Ishikawa (cell line): Measurements from ENCODE around the gene SLC12A1.

Source experiments
- CEBPB ChIP-seq: IDR thresholded peaks from 2 replicates; pipeline ENCODE4 v1.6.1; 2012
- CREB1 ChIP-seq: IDR thresholded peaks from 2 replicates; pipeline ENCODE4 v1.6.1; 2012; ENCODE audit warnings: low read depth
- EGR1 ChIP-seq: IDR thresholded peaks from 2 replicates; pipeline ENCODE4 v1.6.1; 2012
- EP300 ChIP-seq: IDR thresholded peaks from 2 replicates; pipeline ENCODE4 v1.6.1; 2012; ENCODE audit warnings: borderline replicate concordance
- RAD21 ChIP-seq: IDR thresholded peaks from 2 replicates; pipeline ENCODE4 v1.6.1; 2012; ENCODE audit warnings: low read depth
- REST ChIP-seq: IDR thresholded peaks from 2 replicates; pipeline ENCODE4 v1.6.1; 2012; ENCODE audit warnings: low read depth, mild to moderate bottlenecking
- TAF1 ChIP-seq: IDR thresholded peaks from 2 replicates; pipeline ENCODE4 v1.6.1; 2012; ENCODE audit warnings: low read depth, mild to moderate bottlenecking
- TCF12 ChIP-seq: IDR thresholded peaks from 2 replicates; pipeline ENCODE4 v1.6.1; 2012; ENCODE audit warnings: low read depth
- YY1 ChIP-seq: IDR thresholded peaks from 2 replicates; pipeline ENCODE4 v1.6.1; 2012; ENCODE audit warnings: low read depth
- ZBTB7A ChIP-seq: IDR thresholded peaks from 2 replicates; pipeline ENCODE4 v1.6.1; 2012; ENCODE audit warnings: low read depth

- TF ChIP-seq TCF12 (no peak), EP300 (no peak), CREB1 (no peak), REST (no peak), ZBTB7A (no peak), RAD21 (no peak), CEBPB (no peak), YY1 (peak; percentile 89), EGR1 (no peak), TAF1 (0 out of 2 replicates have a peak, but pooled peaks have one; percentile 35)
Measured at GRCh38 chr15:48177766-48178647, 28.1 kb upstream of the SLC12A1 start, which contains the start of gene MYEF2.
